Esophagus squamous epithelium (tissue), 5 donors: ENCODE measurements around the gene TSHR. TPM values are rescaled to one million over a fixed set of nuclear protein-coding genes. Genes with fewer than 3 reads are reported as not detected.
A peak's percentile ranks its signal among the peaks of the same experiment; 100 is the strongest.

Source experiments
- DNase-seq: peaks from one replicate; lab custom pipeline; 2025; lab: John Stamatoyannopoulos, UW
- H3K27ac ChIP-seq, 4 donors: fragments of 200-600 bp; sonication (generic); one replicate each; pipeline ENCODE4 v1.5.1; 2016 to 2019; ENCODE audit warnings: mild to moderate bottlenecking in 1 of 4
- H3K27me3 ChIP-seq, 4 donors: fragments of 200-600 bp; sonication (generic); 1 replicate in 3 of 4; 2 replicates in 1 of 4; pipeline versions ENCODE4 v1.5.1 to v1.6.0; 2017 to 2021; ENCODE audit warnings: antibody characterized with exemption in 1 of 4
- H3K36me3 ChIP-seq, 3 donors: fragments of 200-600 bp; sonication (generic); one replicate each; pipeline ENCODE4 v1.5.1; 2016 to 2019
- H3K4me1 ChIP-seq, 3 donors: fragments of 200-600 bp; sonication (generic); one replicate each; pipeline ENCODE4 v1.5.1; 2017 to 2019
- H3K4me3 ChIP-seq, 4 donors: fragments of 200-600 bp; sonication (generic); 1 replicate in 3 of 4; 2 replicates in 1 of 4; pipeline ENCODE4 v1.5.1; 2016 to 2019; ENCODE audit warnings: mild to moderate bottlenecking in 2 of 4, moderate library complexity in 1 of 4
- H3K9me3 ChIP-seq, 3 donors: fragments of 200-600 bp; sonication (generic); one replicate each; pipeline ENCODE4 v1.5.1; 2016 to 2019
- CTCF ChIP-seq, 6 experiments: fragments of 450-650 bp in 4 of 6; fragments of 200-600 bp in 2 of 6; sonication (generic) in 2 of 6; IDR thresholded peaks; one replicate each; pipeline ENCODE4 v1.5.1; 2016 to 2019; ENCODE audit warnings: antibody characterized with exemption in 6 of 6, mild to moderate bottlenecking in 4 of 6, moderate library complexity in 4 of 6
- POLR2A ChIP-seq, 4 donors: fragments of 450-650 bp; IDR thresholded peaks; one replicate each; pipeline ENCODE4 v1.6.1; 2017; ENCODE audit warnings: antibody characterized with exemption in 4 of 4, mild to moderate bottlenecking in 4 of 4, moderate library complexity in 3 of 4
- whole genome bisulfite sequencing, 2 donors: methylation state at CpG; one replicate each; pipeline ENCODE4 v1.1.5; 2018; 5-methylcytosine and 5-hydroxymethylcytosine counted together
- intact Hi-C: fragments of 100-400 bp; cut with DNase I; formaldehyde crosslinking; loops from one replicate; pipeline ENCODE4 v1.15.0; 2022
- total RNA-seq, 4 donors: library from RNA; depleted of rRNA; stranded (reverse); fragments of >200 nt; gene quantifications; one replicate each; pipeline ENCODE4 v1.1.0, GENCODE V29; 2016
- donor health status: DM: yes; HTN: yes; CAD: no.

TSHR gene
- total RNA-seq, 4 donors from 2014 or later: not detected

GRCh38 chr14:81164167-81164774, 208.8 kb downstream of the TSHR start:
- Histone ChIP-seq H3K36me3 (no peaks in the 10 kb centered on the region), H3K4me1 (peaks cover 0 to 4% (median 0%) of the 10 kb centered on the region in 3 donors), H3K9me3 (no peaks in the 10 kb centered on the region), H3K27ac (no peak overlapping the region), H3K27me3 (no peaks in the 10 kb centered on the region), H3K4me3 (no peak overlapping the region)
- WGBS, 2 donors: 0% methylated on average over 1 of the region's 1 CpG
- DNase-seq: no peak
- intact Hi-C loops: loop anchor here (10.0 kb wide), 1 partner anchor 169 kb away; no protein-coding TSS in a partner anchor
- peak in 5 of 6 experiments; percentile 23 to 65 (median 45) for TF ChIP-seq CTCF (IDR thresholded peaks at IDR 0.05)
- TF ChIP-seq POLR2A (IDR thresholded peaks at IDR 0.05): no peak

GRCh38 chr14:81165188-81165587, 209.8 kb downstream of the TSHR start:
- 66 to 76% methylated on average over 4 of the region's 4 CpGs for WGBS, 2 donors
- Histone ChIP-seq H3K27me3 (no peaks in the 10 kb centered on the region), H3K4me1 (peaks cover 3 to 13% (median 3%) of the 10 kb centered on the region in 3 donors), H3K36me3 (no peaks in the 10 kb centered on the region), H3K9me3 (no peaks in the 10 kb centered on the region), H3K4me3 (no peak overlapping the region), H3K27ac (no peak overlapping the region)
- intact Hi-C loops: loop anchor here (10.0 kb wide), 1 partner anchor 170 kb away; no protein-coding TSS in a partner anchor
- no peak for TF ChIP-seq POLR2A (IDR thresholded peaks at IDR 0.05)
- no peak for TF ChIP-seq CTCF (IDR thresholded peaks at IDR 0.05)
- no peak for DNase-seq

GRCh38 chr14:81166121-81166520, 210.7 kb downstream of the TSHR start:
- no peaks in the 10 kb centered on the region for H3K9me3 ChIP-seq
- no peaks in the 10 kb centered on the region for H3K36me3 ChIP-seq
- no peak for DNase-seq
- intact Hi-C loops: loop anchor here (10.0 kb wide), 1 partner anchor 171 kb away; no protein-coding TSS in a partner anchor
- no peak overlapping the region for H3K4me3 ChIP-seq
- no peaks in the 10 kb centered on the region for H3K27me3 ChIP-seq
- H3K27ac ChIP-seq: no peak overlapping the region
- WGBS, 2 donors: 78 to 79% methylated on average over 2 of the region's 2 CpGs
- H3K4me1 ChIP-seq: peaks cover 3 to 19% (median 3%) of the 10 kb centered on the region in 3 donors
- TF ChIP-seq CTCF (IDR thresholded peaks at IDR 0.05) (no peak), POLR2A (IDR thresholded peaks at IDR 0.05) (no peak)

- 51 to 71% methylated on average over 4 of the region's 4 CpGs for WGBS, 2 donors
- Histone ChIP-seq H3K9me3 (no peaks in the 10 kb centered on the region), H3K4me1 (peaks cover 3 to 20% (median 3%) of the 10 kb centered on the region in 3 donors), H3K4me3 (peak overlapping the region; percentile 64 to 83 (median 76)), H3K27me3 (no peaks in the 10 kb centered on the region), H3K27ac (peak overlapping the region; percentile 89 to 96 (median 95)), H3K36me3 (no peaks in the 10 kb centered on the region)
- intact Hi-C loops: loop anchor here (10.0 kb wide), 1 partner anchor 174 kb away; no protein-coding TSS in a partner anchor
- TF ChIP-seq POLR2A (IDR thresholded peaks at IDR 0.05) (no peak), CTCF (IDR thresholded peaks at IDR 0.05) (no peak)
- DNase-seq: no peak
These were observed 213.8 kb downstream of the TSHR start for GRCh38 chr14:81169267-81169666.

- Histone ChIP-seq H3K27ac (peak overlapping the region; percentile 89 to 96 (median 95)), H3K27me3 (no peaks in the 10 kb centered on the region), H3K36me3 (no peaks in the 10 kb centered on the region), H3K4me3 (peak overlapping the region; percentile 64 to 83 (median 76)), H3K9me3 (no peaks in the 10 kb centered on the region), H3K4me1 (peaks cover 3 to 20% (median 3%) of the 10 kb centered on the region in 3 donors)
- DNase-seq: no peak
- no peak for TF ChIP-seq POLR2A (IDR thresholded peaks at IDR 0.05)
- no peak for TF ChIP-seq CTCF (IDR thresholded peaks at IDR 0.05)
- 0 to 11% methylated on average over 2 to 9 of the region's 10 CpGs for WGBS, 2 donors
- intact Hi-C loops: loop anchor here (10.0 kb wide), 1 partner anchor 175 kb away; no protein-coding TSS in a partner anchor
These were observed 214.3 kb downstream of the TSHR start for GRCh38 chr14:81169711-81170103.
